ENCODE data around the gene NOL9. TPM values are rescaled to one million over a fixed set of nuclear protein-coding genes. Genes with fewer than 3 reads are reported as not detected.

Gene NOL9
- total RNA-seq, 1 experiment from 2014 or later = 26.9 TPM

Other genes starting within 250 kb of the NOL9 start
- gene ACOT7, start 160.7 kb downstream of the NOL9 start, total RNA-seq (2014; rRNA removed) = 41.3 and 42.7 TPM in 2 replicates
- 0.06 TPM in 1 of 2 replicates, not detected in the other for gene HES2, start 134.6 kb downstream of the NOL9 start, total RNA-seq (2014; rRNA removed)
- not detected in 2 replicates for gene ESPN, start 129.7 kb downstream of the NOL9 start, total RNA-seq (2014; rRNA removed)
- 0.58 and 0.98 TPM in 2 replicates for gene TNFRSF25, start 88.3 kb downstream of the NOL9 start, total RNA-seq (2014; rRNA removed)
- 1.8 and 2.2 TPM in 2 replicates for gene PLEKHG5, start 62.8 kb downstream of the NOL9 start, total RNA-seq (2014; rRNA removed)
- 1.2 and 2.5 TPM in 2 replicates for gene TAS1R1, start 794 bp upstream of the NOL9 start, total RNA-seq (2014; rRNA removed)
- 14.2 and 14.9 TPM in 2 replicates for gene ZBTB48, start 25.5 kb upstream of the NOL9 start, total RNA-seq (2014; rRNA removed)
- gene KLHL21, start 48.4 kb upstream of the NOL9 start, total RNA-seq (2014; rRNA removed) = 46.8 and 51.2 TPM in 2 replicates
- gene PHF13, start 59.2 kb upstream of the NOL9 start, total RNA-seq (2014; rRNA removed) = 11.5 and 11.7 TPM in 2 replicates
- gene THAP3, start 70.4 kb upstream of the NOL9 start, total RNA-seq (2014; rRNA removed) = 23.3 and 25.0 TPM in 2 replicates
- gene DNAJC11, start 147.3 kb upstream of the NOL9 start, total RNA-seq (2014; rRNA removed) = 35.8 and 41.5 TPM in 2 replicates
- gene CAMTA1, start 230.9 kb upstream of the NOL9 start, total RNA-seq (2014; rRNA removed) = 69.0 and 97.2 TPM in 2 replicates